Fibroblast of lung (primary cell): ENCODE measurements around the gene TTLL7.

ENCODE experiments used
- CTCF ChIP-seq, 2 donors: IDR thresholded peaks in 1 of 2; conservative IDR thresholded peaks in 1 of 2; 1 replicate in 1 of 2; 2 replicates in 1 of 2; pipeline ENCODE4 v1.5.1; 2011 to 2012; ENCODE audit warnings: low read length in 2 of 2, control low read depth in 1 of 2, inconsistent platforms in 1 of 2, low read depth in 1 of 2, mild to moderate bottlenecking in 1 of 2
- EZH2 ChIP-seq: IDR thresholded peaks from 2 replicates; pipeline ENCODE4 v1.5.1; 2012; ENCODE audit warnings: low read length, control low read depth, mild to moderate bottlenecking; ENCODE audit errors: missing control alignments

GRCh38 chr1:83828456-83828855 is 170.5 kb downstream of the TTLL7 start:
- TF ChIP-seq EZH2 (no peak), CTCF (conservative IDR thresholded peaks at IDR 0.05 in 1 of 2, IDR thresholded peaks at IDR 0.05 in 1 of 2; ENCODE audit: low read depth in 1 of 2, low read length in 2 of 2) (no peak)
